Mesendoderm (in vitro differentiated cells): Measurements from ENCODE around the gene CHMP4B.

Source experiments
- DNase-seq: peaks from one replicate; pipeline ENCODE4 v3.0.0; 2013
- H2AK5ac ChIP-seq: 2 replicates; pipeline ENCODE4 v1.6.1; 2013; ENCODE audit warnings: low read length, inconsistent platforms
- H2BK120ac ChIP-seq: 2 replicates; pipeline ENCODE4 v1.6.1; 2013; ENCODE audit warnings: low read depth, mild to moderate bottlenecking, low read length, moderate library complexity, mixed read lengths
- H2BK15ac ChIP-seq: replicated peaks from 2 replicates; pipeline ENCODE4 v1.6.1; 2013; ENCODE audit warnings: low read depth, mild to moderate bottlenecking, moderate library complexity
- H2BK5ac ChIP-seq: 2 replicates; pipeline ENCODE4 v1.6.1; 2013; ENCODE audit warnings: low read length, inconsistent platforms
- H3K18ac ChIP-seq: 2 replicates; pipeline ENCODE4 v1.6.1; 2013; ENCODE audit warnings: mild to moderate bottlenecking, low read length, mixed read lengths
- H3K23ac ChIP-seq: one replicate; pipeline ENCODE4 v1.6.1; 2013; ENCODE audit warnings: low read length
- H3K27ac ChIP-seq: 2 replicates; pipeline ENCODE4 v1.5.1; 2013; ENCODE audit warnings: low read depth, mild to moderate bottlenecking, inconsistent platforms, low read length, moderate library complexity
- H3K27me3 ChIP-seq: 2 replicates; pipeline ENCODE4 v1.6.1; 2013; ENCODE audit warnings: low read length, control low read depth, mild to moderate bottlenecking, inconsistent platforms; ENCODE audit not compliant: insufficient read depth, poor library complexity
- H3K36me3 ChIP-seq: 2 replicates; pipeline ENCODE4 v1.6.1; 2013; ENCODE audit warnings: low read length, inconsistent platforms; ENCODE audit not compliant: control insufficient read depth, insufficient read depth
- H3K4ac ChIP-seq: one replicate; pipeline ENCODE4 v1.6.1; 2013; ENCODE audit warnings: low read depth, mild to moderate bottlenecking, low read length, moderate library complexity
- H3K4me1 ChIP-seq: 2 replicates; pipeline ENCODE4 v1.6.1; 2013; ENCODE audit warnings: low read depth, low read length, inconsistent platforms; ENCODE audit not compliant: control insufficient read depth
- H3K4me2 ChIP-seq: 2 replicates; pipeline ENCODE4 v1.6.1; 2013; ENCODE audit warnings: low read length
- H3K4me3 ChIP-seq: 2 replicates; pipeline ENCODE4 v1.5.1; 2013; ENCODE audit warnings: mild to moderate bottlenecking, low read length
- H3K56ac ChIP-seq: one replicate; pipeline ENCODE4 v1.6.1; 2013; ENCODE audit warnings: low read length
- H3K79me1 ChIP-seq: 2 replicates; pipeline ENCODE4 v1.6.1; 2013; ENCODE audit warnings: low read length, inconsistent platforms
- H3K79me2 ChIP-seq: 2 replicates; pipeline ENCODE4 v1.6.1; 2013; ENCODE audit warnings: mild to moderate bottlenecking, low read length; ENCODE audit not compliant: control insufficient read depth, insufficient read depth
- H3K9ac ChIP-seq: 2 replicates; pipeline ENCODE4 v1.6.1; 2013; ENCODE audit warnings: low read length, inconsistent platforms
- H4K5ac ChIP-seq: one replicate; pipeline ENCODE4 v1.6.1; 2013; ENCODE audit warnings: low read length
- H4K8ac ChIP-seq: one replicate; pipeline ENCODE4 v1.6.1; 2013; ENCODE audit warnings: low read depth, mild to moderate bottlenecking, control low read depth, low read length, moderate library complexity
- WGBS: extraction: QIAGEN DNeasy Blood & Tissue Kit; methylation state at CpG from one replicate; pipeline ENCODE4 v1.1.7; 2013; ENCODE audit warnings: low lambda C conversion rate, missing lambda C conversion rate; ENCODE audit not compliant: insufficient coverage; ENCODE audit errors: extremely low coverage; 5-methylcytosine and 5-hydroxymethylcytosine counted together

CHMP4B gene

DNA sequence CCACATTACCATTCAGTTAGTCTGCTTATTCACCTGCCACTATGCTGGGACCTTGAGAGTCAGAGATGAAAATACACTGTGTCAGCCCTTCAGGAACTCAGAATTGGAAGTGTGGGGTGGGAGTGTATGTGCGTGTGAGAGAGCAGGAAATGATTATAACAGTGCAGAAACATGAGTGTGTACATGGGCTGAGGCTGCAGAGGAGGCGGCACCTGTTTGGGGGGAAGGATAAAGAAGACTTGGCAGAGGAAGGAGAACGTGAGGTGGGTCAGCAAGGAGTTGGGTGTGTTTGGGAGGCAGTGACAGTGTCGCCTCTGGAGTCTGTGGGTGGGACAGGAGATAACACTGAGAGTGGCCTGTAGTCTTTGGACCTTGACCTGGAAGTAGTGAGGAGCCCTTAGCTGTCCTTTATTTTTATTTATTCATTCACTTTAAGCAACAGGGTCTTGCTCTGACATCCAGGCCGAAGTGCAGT lies 3.1 kb downstream of the CHMP4B start:
- no peak overlapping the region for H3K18ac ChIP-seq
- no peak overlapping the region for H3K4me3 ChIP-seq
- H2AK5ac ChIP-seq: no peak overlapping the region
- no peak for DNase-seq
- H3K9ac ChIP-seq: no peak overlapping the region
- no peak overlapping the region for H3K56ac ChIP-seq
- no peak overlapping the region for H3K23ac ChIP-seq
- no peak overlapping the region for H4K5ac ChIP-seq
- no peak overlapping the region for H4K8ac ChIP-seq
- H3K36me3 ChIP-seq: no peaks in the 10 kb centered on the region
- no peak overlapping the region for H3K27ac ChIP-seq
- no CpG with 5 or more reads among the region's 5 CpGs for WGBS
- H3K4me1 ChIP-seq: peaks cover 5% of the 10 kb centered on the region
- H3K4me2 ChIP-seq: no peak overlapping the region
- no peak overlapping the region for H2BK15ac ChIP-seq
- H3K4ac ChIP-seq: no peak overlapping the region
- H2BK120ac ChIP-seq: no peak overlapping the region
- H3K79me1 ChIP-seq: peaks cover 38% of the 10 kb centered on the region
- H3K79me2 ChIP-seq: peaks cover 56% of the 10 kb centered on the region
- no peaks in the 10 kb centered on the region for H3K27me3 ChIP-seq
- no peak overlapping the region for H2BK5ac ChIP-seq

DNA sequence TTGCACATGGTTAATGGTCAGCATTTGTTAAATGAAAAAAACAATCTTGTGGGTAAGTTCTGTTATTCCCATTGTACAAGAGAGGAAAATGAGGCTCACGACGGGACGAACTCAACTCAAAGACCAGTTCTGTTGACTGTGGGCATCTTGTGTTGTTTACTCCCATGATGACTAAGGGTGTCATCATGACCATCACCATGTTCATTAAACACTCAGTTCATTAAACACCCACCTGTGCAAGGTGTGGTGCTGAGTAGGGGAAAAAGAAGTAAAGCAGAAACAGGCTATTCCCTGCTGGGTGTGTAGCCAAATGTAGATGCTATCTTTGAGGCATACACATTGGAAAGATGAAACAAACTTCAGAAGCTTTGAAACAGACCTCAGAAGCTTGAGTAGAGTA lies 4.5 kb downstream of the CHMP4B start:
- Histone ChIP-seq H4K5ac (no peak overlapping the region), H3K56ac (no peak overlapping the region), H3K27ac (no peak overlapping the region), H3K79me1 (peaks cover 43% of the 10 kb centered on the region), H3K4ac (no peak overlapping the region), H3K79me2 (peaks cover 62% of the 10 kb centered on the region), H3K18ac (no peak overlapping the region), H2BK120ac (no peak overlapping the region), H2AK5ac (no peak overlapping the region), H3K36me3 (no peaks in the 10 kb centered on the region), H3K4me2 (no peak overlapping the region), H2BK15ac (no peak overlapping the region), H3K27me3 (no peaks in the 10 kb centered on the region), H3K9ac (no peak overlapping the region), H3K4me1 (peaks cover 5% of the 10 kb centered on the region), H4K8ac (no peak overlapping the region), H2BK5ac (no peak overlapping the region), H3K23ac (no peak overlapping the region), H3K4me3 (no peak overlapping the region)
- DNase-seq: no peak
- WGBS: no CpG with 5 or more reads among the region's 3 CpGs

DNA sequence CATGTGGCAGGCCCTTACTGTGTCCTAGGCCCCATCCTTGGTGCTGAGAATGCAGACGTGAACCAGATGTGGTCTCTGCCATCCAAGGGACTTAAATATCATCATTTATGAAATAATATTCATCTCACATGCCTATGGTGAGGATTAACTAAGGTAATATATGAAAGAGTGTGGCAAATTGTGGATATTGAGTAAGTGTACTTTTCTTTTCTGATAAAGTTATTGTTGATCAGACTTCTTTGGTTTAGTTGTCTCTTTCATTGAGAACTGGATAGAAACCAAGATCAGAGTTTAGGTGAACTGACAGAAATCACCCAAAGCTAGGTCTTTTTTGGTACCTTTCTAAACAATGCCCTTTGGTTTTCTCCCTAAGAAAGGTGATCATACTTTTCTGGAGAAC lies 5.0 kb downstream of the CHMP4B start:
- Histone ChIP-seq H2AK5ac (no peak overlapping the region), H4K8ac (no peak overlapping the region), H3K79me1 (peaks cover 43% of the 10 kb centered on the region), H2BK15ac (no peak overlapping the region), H2BK5ac (no peak overlapping the region), H3K18ac (no peak overlapping the region), H3K79me2 (peaks cover 62% of the 10 kb centered on the region), H4K5ac (no peak overlapping the region), H3K4me3 (no peak overlapping the region), H3K27me3 (no peaks in the 10 kb centered on the region), H3K36me3 (no peaks in the 10 kb centered on the region), H2BK120ac (no peak overlapping the region), H3K23ac (no peak overlapping the region), H3K4me2 (no peak overlapping the region), H3K9ac (no peak overlapping the region), H3K56ac (no peak overlapping the region), H3K4ac (no peak overlapping the region), H3K4me1 (peaks cover 5% of the 10 kb centered on the region), H3K27ac (no peak overlapping the region)
- DNase-seq: no peak
- no CpG with 5 or more reads among the region's 1 CpG for WGBS

DNA sequence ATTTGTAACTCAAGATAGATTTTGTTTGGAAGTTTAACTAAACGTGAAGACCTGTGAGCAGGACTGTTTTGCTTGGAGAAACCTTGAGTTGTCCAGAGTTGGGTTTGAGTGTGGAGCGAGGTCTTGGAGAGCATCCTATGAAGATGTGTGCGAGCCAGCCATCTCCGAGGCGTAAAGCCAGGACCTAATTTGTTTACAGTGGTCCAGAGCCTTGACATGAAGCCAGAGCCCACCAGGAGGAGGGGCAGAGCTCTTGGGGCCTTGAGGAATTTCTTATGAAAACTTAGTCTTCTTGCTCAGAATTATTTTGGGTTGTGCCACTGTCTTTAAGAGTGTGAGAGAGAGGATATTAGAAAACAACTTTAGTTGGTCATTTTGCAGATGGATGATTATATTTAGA lies 6.3 kb downstream of the CHMP4B start:
- no peak overlapping the region for H2BK120ac ChIP-seq
- no peak overlapping the region for H4K8ac ChIP-seq
- H3K79me2 ChIP-seq: peaks cover 54% of the 10 kb centered on the region
- H3K79me1 ChIP-seq: peaks cover 45% of the 10 kb centered on the region
- WGBS: no CpG with 5 or more reads among the region's 5 CpGs
- DNase-seq: no peak
- H3K4me2 ChIP-seq: no peak overlapping the region
- H3K23ac ChIP-seq: no peak overlapping the region
- H2AK5ac ChIP-seq: no peak overlapping the region
- H3K9ac ChIP-seq: no peak overlapping the region
- H2BK5ac ChIP-seq: no peak overlapping the region
- no peak overlapping the region for H4K5ac ChIP-seq
- H3K4me1 ChIP-seq: peaks cover 4% of the 10 kb centered on the region
- H2BK15ac ChIP-seq: no peak overlapping the region
- no peak overlapping the region for H3K18ac ChIP-seq
- no peak overlapping the region for H3K4ac ChIP-seq
- no peak overlapping the region for H3K4me3 ChIP-seq
- H3K36me3 ChIP-seq: no peaks in the 10 kb centered on the region
- no peak overlapping the region for H3K27ac ChIP-seq
- no peaks in the 10 kb centered on the region for H3K27me3 ChIP-seq
- no peak overlapping the region for H3K56ac ChIP-seq

DNA sequence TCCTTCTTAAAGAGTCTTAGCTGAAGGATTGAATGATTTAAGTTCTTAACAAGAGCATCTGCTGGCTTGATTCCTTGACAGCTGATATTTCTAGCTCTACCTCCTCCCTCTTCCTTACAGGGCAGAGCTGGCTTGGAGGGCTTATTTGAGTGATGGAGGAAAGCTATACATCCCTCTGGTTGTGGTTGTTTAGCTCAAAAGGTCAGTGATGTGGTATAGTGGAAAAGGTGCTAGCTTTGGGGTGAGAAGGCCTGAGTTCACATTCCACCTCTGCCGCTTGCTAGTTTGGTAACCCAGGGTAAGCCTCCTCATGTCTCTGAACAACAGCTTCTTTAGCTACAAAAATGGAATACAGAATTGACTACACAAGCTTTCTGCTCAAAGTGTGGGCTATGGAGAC lies 8.3 kb downstream of the CHMP4B start:
- no peak overlapping the region for H3K18ac ChIP-seq
- no peak overlapping the region for H2AK5ac ChIP-seq
- no peak overlapping the region for H3K4me2 ChIP-seq
- no peak overlapping the region for H2BK120ac ChIP-seq
- H3K4me1 ChIP-seq: no peaks in the 10 kb centered on the region
- no peaks in the 10 kb centered on the region for H3K27me3 ChIP-seq
- no peak overlapping the region for H3K4me3 ChIP-seq
- H3K79me2 ChIP-seq: peaks cover 39% of the 10 kb centered on the region
- H3K4ac ChIP-seq: no peak overlapping the region
- no peak overlapping the region for H3K27ac ChIP-seq
- DNase-seq: no peak
- H3K23ac ChIP-seq: no peak overlapping the region
- H4K5ac ChIP-seq: no peak overlapping the region
- WGBS: no CpG with 5 or more reads among the region's 1 CpG
- H3K9ac ChIP-seq: no peak overlapping the region
- H2BK5ac ChIP-seq: no peak overlapping the region
- H3K36me3 ChIP-seq: no peaks in the 10 kb centered on the region
- no peak overlapping the region for H3K56ac ChIP-seq
- no peak overlapping the region for H2BK15ac ChIP-seq
- H4K8ac ChIP-seq: no peak overlapping the region
- H3K79me1 ChIP-seq: peaks cover 37% of the 10 kb centered on the region

DNA sequence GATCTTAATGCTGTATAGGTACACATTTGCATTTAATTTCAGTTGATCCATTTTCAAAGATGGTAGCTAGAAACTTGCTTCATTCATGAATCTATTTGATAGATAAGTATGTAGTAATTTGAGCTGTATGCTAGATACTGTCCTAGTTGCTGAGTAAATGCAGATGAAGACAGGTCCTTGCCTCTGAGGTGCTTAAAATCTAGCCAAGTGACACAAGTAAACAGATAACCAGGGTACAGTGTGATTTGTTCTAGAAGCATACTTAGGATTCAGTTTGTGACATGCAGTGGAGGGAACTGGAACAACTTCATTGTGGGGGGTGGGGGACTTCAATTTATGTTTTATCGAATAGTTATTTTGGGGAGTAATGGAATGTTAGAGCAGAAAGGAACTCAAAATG lies 9.2 kb downstream of the CHMP4B start:
- Histone ChIP-seq H2BK15ac (no peak overlapping the region), H3K4me2 (no peak overlapping the region), H2BK120ac (no peak overlapping the region), H3K4me1 (peaks cover 2% of the 10 kb centered on the region), H3K27ac (no peak overlapping the region), H3K18ac (no peak overlapping the region), H3K56ac (no peak overlapping the region), H3K36me3 (no peaks in the 10 kb centered on the region), H3K23ac (no peak overlapping the region), H2AK5ac (no peak overlapping the region), H3K79me2 (peaks cover 30% of the 10 kb centered on the region), H3K79me1 (peaks cover 29% of the 10 kb centered on the region), H3K4ac (no peak overlapping the region), H4K5ac (no peak overlapping the region), H2BK5ac (no peak overlapping the region), H3K9ac (no peak overlapping the region), H4K8ac (no peak overlapping the region), H3K4me3 (no peak overlapping the region), H3K27me3 (no peaks in the 10 kb centered on the region)
- WGBS: 100% methylated on average over 1 of the region's 1 CpG
- no peak for DNase-seq
